Esophagus muscularis mucosa (tissue), 4 donors: ENCODE results near the gene KCNAB2. TPM values are rescaled to one million over a fixed set of nuclear protein-coding genes. Genes with fewer than 3 reads are reported as not detected.
"Not testable (repeated sequence)": the region's sequence is repeated elsewhere in the genome, so short reads cannot be mapped to it uniquely, and the experiment has no call there.

Experiments
- DNase-seq: peaks from one replicate; pipeline ENCODE4 v3.0.0-alpha.2; 2017; ENCODE audit errors: extremely low spot score
- H3K27ac ChIP-seq, 4 donors: fragments of 200-600 bp; sonication (generic); replicated peaks in 1 of 4; 1 replicate in 3 of 4; 2 replicates in 1 of 4; pipeline ENCODE4 v1.5.1; 2016 to 2019; ENCODE audit warnings: mild to moderate bottlenecking in 1 of 4
- H3K27me3 ChIP-seq, 4 donors: fragments of 200-600 bp; sonication (generic); one replicate each; pipeline versions ENCODE4 v1.5.1 to v1.6.0; 2016 to 2019
- H3K36me3 ChIP-seq, 4 donors: fragments of 200-600 bp; sonication (generic); one replicate each; pipeline ENCODE4 v1.5.1; 2016 to 2019
- H3K4me1 ChIP-seq, 4 donors: fragments of 200-600 bp; sonication (generic); one replicate each; pipeline ENCODE4 v1.5.1; 2016 to 2019
- H3K4me3 ChIP-seq, 4 donors: fragments of 200-600 bp; sonication (generic); 1 replicate in 2 of 4; 2 replicates in 2 of 4; pipeline ENCODE4 v1.5.1; 2016 to 2019; ENCODE audit warnings: mild to moderate bottlenecking in 4 of 4, moderate library complexity in 1 of 4
- H3K9me3 ChIP-seq, 4 donors: fragments of 200-600 bp; sonication (generic); 1 replicate in 3 of 4; 2 replicates in 1 of 4; pipeline ENCODE4 v1.5.1; 2016 to 2019
- CTCF ChIP-seq, 3 experiments: fragments of 200-600 bp in 2 of 3; fragments of 450-650 bp in 1 of 3; sonication (generic) in 2 of 3; IDR thresholded peaks; one replicate each; pipeline ENCODE4 v1.5.1; 2017 to 2019; ENCODE audit warnings: antibody characterized with exemption in 3 of 3, mild to moderate bottlenecking in 2 of 3, moderate library complexity in 1 of 3
- EP300 ChIP-seq: sonication (generic); formaldehyde crosslinking; IDR thresholded peaks from one replicate; pipeline ENCODE4 v1.6.1; 2017; ENCODE audit warnings: antibody characterized with exemption
- POLR2A ChIP-seq: fragments of 450-650 bp; IDR thresholded peaks from one replicate; pipeline ENCODE4 v1.6.1; 2017; ENCODE audit warnings: antibody characterized with exemption, moderate library complexity, mild to moderate bottlenecking, low read depth
- POLR2AphosphoS5 ChIP-seq, 2 donors: sonication (generic); formaldehyde crosslinking; IDR thresholded peaks; one replicate each; pipeline ENCODE4 v1.6.1; 2017; ENCODE audit warnings: antibody characterized with exemption in 2 of 2
- WGBS: methylation state at CpG from one replicate; pipeline ENCODE4 v1.1.5; 2018; 5-methylcytosine and 5-hydroxymethylcytosine counted together
- intact Hi-C: fragments of 100-400 bp; cut with DNase I; formaldehyde crosslinking; loops from one replicate; pipeline ENCODE4 v1.15.1; 2023
- total RNA-seq, 4 donors: library from RNA; depleted of rRNA; stranded (reverse); fragments of >200 nt; gene quantifications; one replicate each; pipeline versions ENCODE4 v1.1.0 to v1.2.1, GENCODE V29; 2016

KCNAB2 gene
- total RNA-seq, 4 donors from 2014 or later, result 10.4 to 19.3 (median 13.2) TPM

DNA sequence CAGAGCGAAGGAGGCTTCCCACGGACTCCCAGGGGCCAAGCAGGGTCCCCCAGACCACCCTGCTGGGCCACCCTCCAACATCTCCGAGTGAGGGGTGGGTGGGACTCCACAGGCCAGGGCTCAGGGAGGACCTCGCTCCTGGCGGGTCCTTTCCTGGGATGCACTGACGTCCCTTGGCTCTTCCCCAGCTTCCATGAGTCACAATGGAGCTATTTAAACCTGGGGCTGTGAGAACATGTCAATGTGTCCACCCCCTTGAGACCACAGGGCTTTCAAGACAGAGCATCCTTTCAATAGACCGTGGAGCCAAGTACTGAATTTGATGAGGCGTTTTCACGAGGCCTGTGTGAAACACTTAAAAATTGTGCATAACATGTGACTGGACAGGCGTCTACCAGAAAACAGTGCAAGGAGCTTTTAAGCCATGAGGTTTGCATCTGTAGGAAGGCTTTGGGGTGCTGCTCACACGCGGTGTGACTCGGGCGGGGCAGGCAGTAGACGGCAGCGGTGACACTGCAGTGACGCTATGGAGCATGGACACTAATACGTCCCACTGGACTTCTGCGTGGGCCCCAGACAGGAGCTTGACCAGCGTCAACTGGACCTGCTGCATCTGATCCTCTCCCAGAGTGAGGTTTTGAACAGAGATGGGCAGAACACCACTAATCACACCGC is 29.4 kb upstream of the KCNAB2 start:
- peaks cover 0 to 16% (median 0%) of the 10 kb centered on the region in 4 donors for H3K4me1 ChIP-seq
- no peak overlapping the region for H3K4me3 ChIP-seq
- intact Hi-C loops, result no loop called here
- WGBS, result 81% methylated on average over 21 of the region's 21 CpGs
- H3K36me3 ChIP-seq, result peaks cover 0 to 6% (median 0%) of the 10 kb centered on the region in 4 donors
- DNase-seq, result no peak
- H3K27me3 ChIP-seq, result no peaks in the 10 kb centered on the region
- TF ChIP-seq POLR2AphosphoS5 (IDR thresholded peaks at IDR 0.05), result no peak
- no peak overlapping the region for H3K27ac ChIP-seq
- H3K9me3 ChIP-seq, result no peaks in the 10 kb centered on the region

DNA sequence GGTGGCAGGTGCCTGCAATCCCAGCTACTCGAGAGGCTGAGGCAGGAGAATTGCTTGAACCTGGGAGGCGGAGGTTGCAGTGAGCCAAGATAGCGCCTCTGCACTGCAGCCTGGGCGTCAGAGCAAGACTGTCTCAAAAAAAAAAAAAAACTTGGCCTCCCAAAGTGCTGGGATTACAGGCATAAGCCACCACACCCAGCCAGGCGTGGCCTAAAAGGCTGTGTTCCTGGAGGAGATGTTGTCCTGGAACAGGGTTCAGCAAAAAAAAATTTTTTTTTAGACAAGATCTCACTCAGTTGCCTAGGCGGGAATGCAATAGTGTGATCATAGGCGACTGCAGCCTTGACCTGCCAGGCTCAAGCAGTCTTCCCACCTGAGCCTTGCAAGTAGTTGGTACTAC is 28.0 kb upstream of the KCNAB2 start:
- H3K27ac ChIP-seq, H3K4me3 ChIP-seq, DNase-seq, H3K27me3 ChIP-seq, H3K9me3 ChIP-seq, intact Hi-C loops, H3K36me3 ChIP-seq: not testable (repeated sequence)
- 78% methylated on average over 7 of the region's 7 CpGs for WGBS
- peaks cover 0 to 16% (median 0%) of the 10 kb centered on the region in 4 donors for H3K4me1 ChIP-seq

GRCh38 chr1:6019166-6019845 is 26.4 kb upstream of the KCNAB2 start:
- no peaks in the 10 kb centered on the region for H3K27me3 ChIP-seq

DNA sequence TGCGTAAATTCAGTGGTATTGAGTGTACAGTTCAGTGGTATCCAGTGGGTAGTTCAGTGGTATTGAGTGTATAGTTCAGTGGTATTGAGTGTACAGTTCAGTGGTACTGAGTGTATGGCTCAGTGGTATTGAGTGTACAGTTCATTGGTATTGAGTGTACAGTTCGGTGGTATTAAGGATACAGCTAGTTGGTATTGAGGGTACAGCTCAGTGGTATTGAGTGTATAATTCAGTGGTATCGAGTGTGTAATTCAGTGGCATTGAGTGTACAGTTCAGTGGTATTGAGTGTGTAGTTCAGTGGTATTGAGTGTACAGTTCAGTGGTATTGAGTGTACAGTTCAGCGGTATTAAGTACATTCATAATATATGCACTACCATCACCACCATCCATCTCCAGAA is 23.5 kb upstream of the KCNAB2 start:
- no peaks in the 10 kb centered on the region for H3K9me3 ChIP-seq
- no peaks in the 10 kb centered on the region for H3K36me3 ChIP-seq
- 93% methylated on average over 4 of the region's 4 CpGs for WGBS
- H3K27me3 ChIP-seq, result peaks cover 0 to 11% (median 0%) of the 10 kb centered on the region in 4 donors
- DNase-seq, result no peak
- intact Hi-C loops, result no loop called here
- no peak overlapping the region for H3K4me3 ChIP-seq
- peaks cover 6 to 13% (median 11%) of the 10 kb centered on the region in 4 donors for H3K4me1 ChIP-seq
- H3K27ac ChIP-seq, result no peak overlapping the region
- TF ChIP-seq CTCF (IDR thresholded peaks at IDR 0.05) (no peak), POLR2AphosphoS5 (IDR thresholded peaks at IDR 0.05) (no peak), EP300 (no peak), POLR2A (no peak)

More at GRCh38 chr1:6019166-6019845, 26.4 kb upstream of the KCNAB2 start:
- H3K36me3 ChIP-seq, result no peaks in the 10 kb centered on the region
- 82% methylated on average over 13 of the region's 15 CpGs for WGBS
- no peaks in the 10 kb centered on the region for H3K9me3 ChIP-seq
- peaks cover 0 to 16% (median 0%) of the 10 kb centered on the region in 4 donors for H3K4me1 ChIP-seq
- H3K27ac ChIP-seq, result no peak overlapping the region
- intact Hi-C loops, result no loop called here
- no peak overlapping the region for H3K4me3 ChIP-seq
- no peak for DNase-seq
- TF ChIP-seq CTCF (IDR thresholded peaks at IDR 0.05), result no peak
- no peak for TF ChIP-seq POLR2A
- TF ChIP-seq EP300, result no peak
- no peak for TF ChIP-seq POLR2AphosphoS5 (IDR thresholded peaks at IDR 0.05)

GRCh38 chr1:6023346-6023745 is 22.3 kb upstream of the KCNAB2 start:
- WGBS, result 73% methylated on average over 5 of the region's 5 CpGs
- DNase-seq, result no peak
- Histone ChIP-seq H3K4me1 (peaks cover 6 to 13% (median 11%) of the 10 kb centered on the region in 4 donors), H3K27me3 (peaks cover 0 to 11% (median 0%) of the 10 kb centered on the region in 4 donors), H3K4me3 (no peak overlapping the region), H3K36me3 (no peaks in the 10 kb centered on the region), H3K9me3 (no peaks in the 10 kb centered on the region), H3K27ac (no peak overlapping the region)
- TF ChIP-seq POLR2A (no peak), EP300 (no peak), POLR2AphosphoS5 (IDR thresholded peaks at IDR 0.05) (no peak), CTCF (IDR thresholded peaks at IDR 0.05) (no peak)
- intact Hi-C loops, result no loop called here
